Measurements from ENCODE around the gene ADAD2. TPM values are rescaled to one million over a fixed set of nuclear protein-coding genes. Genes with fewer than 3 reads are reported as not detected.

ADAD2 gene
- total RNA-seq, 3 donors from 2014 or later (not counting 1 experiment from before 2014, with no cell fraction given), result not detected

DNA sequence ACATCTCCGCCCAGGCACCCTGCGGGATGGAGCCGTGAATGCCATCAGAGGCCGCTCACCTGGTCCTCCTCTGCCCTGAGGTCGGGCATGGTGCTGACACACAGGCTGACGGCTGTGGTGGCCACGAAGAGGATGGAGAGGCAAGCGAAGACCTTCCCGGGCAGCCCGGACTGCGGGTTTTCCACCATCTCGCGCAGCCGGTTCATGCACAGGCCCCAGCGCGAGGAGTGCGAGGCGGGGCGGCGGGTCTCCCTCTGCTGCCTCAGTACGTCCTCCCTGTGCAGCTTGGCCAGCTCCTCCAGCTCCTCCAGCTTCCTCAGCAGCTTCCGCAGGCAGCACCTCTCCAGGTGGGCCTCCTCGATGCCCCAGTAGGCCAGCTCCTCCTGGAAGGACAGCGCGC lies 45.7 kb downstream of the ADAD2 start:
- H3K27ac Mint-ChIP-seq, result no peak overlapping the region
- TF ChIP-seq, protein P1, sequence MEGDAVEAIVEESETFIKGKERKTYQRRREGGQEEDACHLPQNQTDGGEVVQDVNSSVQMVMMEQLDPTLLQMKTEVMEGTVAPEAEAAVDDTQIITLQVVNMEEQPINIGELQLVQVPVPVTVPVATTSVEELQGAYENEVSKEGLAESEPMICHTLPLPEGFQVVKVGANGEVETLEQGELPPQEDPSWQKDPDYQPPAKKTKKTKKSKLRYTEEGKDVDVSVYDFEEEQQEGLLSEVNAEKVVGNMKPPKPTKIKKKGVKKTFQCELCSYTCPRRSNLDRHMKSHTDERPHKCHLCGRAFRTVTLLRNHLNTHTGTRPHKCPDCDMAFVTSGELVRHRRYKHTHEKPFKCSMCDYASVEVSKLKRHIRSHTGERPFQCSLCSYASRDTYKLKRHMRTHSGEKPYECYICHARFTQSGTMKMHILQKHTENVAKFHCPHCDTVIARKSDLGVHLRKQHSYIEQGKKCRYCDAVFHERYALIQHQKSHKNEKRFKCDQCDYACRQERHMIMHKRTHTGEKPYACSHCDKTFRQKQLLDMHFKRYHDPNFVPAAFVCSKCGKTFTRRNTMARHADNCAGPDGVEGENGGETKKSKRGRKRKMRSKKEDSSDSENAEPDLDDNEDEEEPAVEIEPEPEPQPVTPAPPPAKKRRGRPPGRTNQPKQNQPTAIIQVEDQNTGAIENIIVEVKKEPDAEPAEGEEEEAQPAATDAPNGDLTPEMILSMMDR (IDR thresholded peaks at IDR 0.05), result no peak
- Histone ChIP-seq H3K4me1 (ENCODE audit: control insufficient read depth, insufficient read depth, low read length) (no peaks in the 10 kb centered on the region), H3K27me3 (ENCODE audit: control insufficient read depth, insufficient read depth, low read length) (no peaks in the 10 kb centered on the region), H3K9me3 (ENCODE audit: control insufficient read depth, insufficient read depth, low read length) (no peaks in the 10 kb centered on the region), H3K36me3 (ENCODE audit: control insufficient read depth, insufficient read depth, low read length) (no peaks in the 10 kb centered on the region), H3K27ac (ENCODE audit: low read length) (no peak overlapping the region), H3K4me3 (ENCODE audit: low read length) (no peak overlapping the region)
- no peaks in the 10 kb centered on the region for H3K36me3 Mint-ChIP-seq
- intact Hi-C loops (cut with micrococcal nuclease), result no loop called here
- no peak for ATAC-seq
- no peak for DNase-seq
- H3K4me3 Mint-ChIP-seq, result no peak overlapping the region
- H3K4me1 Mint-ChIP-seq, result no peaks in the 10 kb centered on the region
- WGBS (ENCODE audit: insufficient coverage), result 86% methylated on average over 25 of the region's 25 CpGs
- no peaks in the 10 kb centered on the region for H3K9me3 Mint-ChIP-seq
- peaks cover 12 to 13% of the 10 kb centered on the region in 2 donors for H3K27me3 Mint-ChIP-seq (ENCODE audit: low read depth in 2 of 2)

DNA sequence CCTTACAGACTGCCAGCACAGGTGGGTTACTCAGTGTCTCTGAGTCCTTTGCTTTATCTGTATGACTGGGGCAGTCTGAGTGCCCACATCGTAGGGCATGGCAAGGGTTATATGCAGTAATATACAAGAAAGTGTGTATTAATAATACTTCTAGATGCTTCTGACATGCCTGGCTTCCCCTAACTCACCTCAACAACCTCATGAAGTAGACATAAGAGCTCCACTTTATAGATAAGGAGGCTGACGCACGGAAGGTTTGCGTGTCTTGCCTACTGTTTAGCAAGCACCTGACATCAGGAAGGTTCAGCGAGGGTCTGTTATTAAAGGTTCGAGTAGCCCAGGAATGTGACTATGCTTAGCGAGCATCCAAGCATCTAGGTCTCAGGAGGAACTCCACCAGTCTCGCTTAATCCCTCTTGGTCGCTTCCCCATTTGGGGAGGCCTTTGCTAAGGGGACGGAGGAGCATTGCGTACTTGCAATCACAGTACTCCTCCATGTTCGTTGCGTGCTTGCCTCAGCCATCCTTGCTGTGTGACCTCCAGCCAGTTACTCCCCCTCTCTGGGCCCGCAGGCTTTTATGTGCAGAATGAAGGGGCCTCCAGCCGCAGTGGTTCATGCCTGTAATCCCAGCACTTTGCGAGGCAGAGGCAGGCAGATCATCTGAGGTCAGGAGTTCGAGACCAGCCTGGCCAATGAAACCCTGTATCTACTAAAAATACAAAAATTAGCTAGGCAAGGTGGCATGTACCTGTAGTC lies 47.2 kb downstream of the ADAD2 start:
- Mint-ChIP-seq H3K36me3 (no peaks in the 10 kb centered on the region), H3K27ac (no peak overlapping the region), H3K4me3 (no peak overlapping the region), H3K9me3 (no peaks in the 10 kb centered on the region), H3K27me3 (ENCODE audit: low read depth in 2 of 2) (peaks cover 13 to 16% of the 10 kb centered on the region in 2 donors), H3K4me1 (no peaks in the 10 kb centered on the region)
- intact Hi-C loops (cut with micrococcal nuclease), result no loop called here
- WGBS (ENCODE audit: insufficient coverage), result 88% methylated on average over 16 of the region's 17 CpGs
- DNase-seq (no peak), ATAC-seq (no peak)
- Histone ChIP-seq H3K4me3 (ENCODE audit: low read length) (no peak overlapping the region), H3K4me1 (ENCODE audit: control insufficient read depth, insufficient read depth, low read length) (no peaks in the 10 kb centered on the region), H3K9me3 (ENCODE audit: control insufficient read depth, insufficient read depth, low read length) (no peaks in the 10 kb centered on the region), H3K27ac (ENCODE audit: low read length) (no peak overlapping the region), H3K36me3 (ENCODE audit: control insufficient read depth, insufficient read depth, low read length) (no peaks in the 10 kb centered on the region), H3K27me3 (ENCODE audit: control insufficient read depth, insufficient read depth, low read length) (no peaks in the 10 kb centered on the region)
- TF ChIP-seq, protein P1 (IDR thresholded peaks at IDR 0.05), result no peak

DNA sequence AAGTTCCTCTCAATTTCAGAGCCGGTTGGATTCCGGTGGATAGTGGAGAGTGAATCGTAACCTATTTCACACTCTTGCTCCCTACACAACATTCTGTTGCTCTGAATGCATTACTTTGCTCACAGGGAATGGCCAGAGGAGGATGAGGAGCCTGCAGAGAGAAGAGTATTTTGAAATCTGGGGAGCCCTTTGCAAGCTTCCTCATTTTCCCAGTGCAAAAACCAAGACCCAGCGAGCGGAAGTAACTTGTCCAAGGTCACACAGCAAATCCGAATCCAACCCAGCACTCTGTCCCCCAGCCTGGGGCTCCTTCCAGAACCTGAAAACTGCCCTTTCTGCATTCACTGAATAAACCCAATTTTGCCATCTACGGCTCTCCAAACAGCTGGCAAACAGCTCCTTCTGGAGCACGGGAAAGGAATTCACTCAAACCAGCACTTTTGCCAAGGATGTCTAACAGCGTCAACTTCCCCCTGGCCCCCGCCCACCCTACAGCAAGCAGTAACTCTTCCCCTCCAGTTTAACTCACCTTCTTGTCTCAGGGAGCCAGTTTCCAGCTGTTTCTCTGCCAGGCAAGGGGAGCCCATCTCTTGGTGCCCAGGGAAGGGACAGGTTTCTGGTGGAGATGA lies 48.3 kb downstream of the ADAD2 start:
- H3K27ac ChIP-seq (ENCODE audit: low read length), result no peak overlapping the region
- Mint-ChIP-seq H3K27me3 (ENCODE audit: low read depth in 2 of 2) (peaks cover 16 to 17% of the 10 kb centered on the region in 2 donors), H3K9me3 (no peaks in the 10 kb centered on the region), H3K4me1 (no peaks in the 10 kb centered on the region), H3K4me3 (no peak overlapping the region), H3K36me3 (no peaks in the 10 kb centered on the region), H3K27ac (no peak overlapping the region)
- DNase-seq, result no peak
- TF ChIP-seq, protein P1 (IDR thresholded peaks at IDR 0.05), result no peak
- no peak for ATAC-seq
- WGBS (ENCODE audit: insufficient coverage), result 30% methylated on average over 7 of the region's 10 CpGs
- no peaks in the 10 kb centered on the region for H3K36me3 ChIP-seq (ENCODE audit: control insufficient read depth, insufficient read depth, low read length)
- H3K27me3 ChIP-seq (ENCODE audit: control insufficient read depth, insufficient read depth, low read length), result no peaks in the 10 kb centered on the region
- no peaks in the 10 kb centered on the region for H3K4me1 ChIP-seq (ENCODE audit: control insufficient read depth, insufficient read depth, low read length)
- no peak overlapping the region for H3K4me3 ChIP-seq (ENCODE audit: low read length)
- intact Hi-C loops (cut with micrococcal nuclease), result no loop called here
- H3K9me3 ChIP-seq (ENCODE audit: control insufficient read depth, insufficient read depth, low read length), result no peaks in the 10 kb centered on the region

Measured in natural killer cell (primary cell).